Measurements from ENCODE around the gene SART1.
A peak's percentile ranks its signal among the peaks of the same experiment; 100 is the strongest.
"Not testable (repeated sequence)": the region's sequence is repeated elsewhere in the genome, so short reads cannot be mapped to it uniquely, and the experiment has no call there.

Gene SART1

DNA sequence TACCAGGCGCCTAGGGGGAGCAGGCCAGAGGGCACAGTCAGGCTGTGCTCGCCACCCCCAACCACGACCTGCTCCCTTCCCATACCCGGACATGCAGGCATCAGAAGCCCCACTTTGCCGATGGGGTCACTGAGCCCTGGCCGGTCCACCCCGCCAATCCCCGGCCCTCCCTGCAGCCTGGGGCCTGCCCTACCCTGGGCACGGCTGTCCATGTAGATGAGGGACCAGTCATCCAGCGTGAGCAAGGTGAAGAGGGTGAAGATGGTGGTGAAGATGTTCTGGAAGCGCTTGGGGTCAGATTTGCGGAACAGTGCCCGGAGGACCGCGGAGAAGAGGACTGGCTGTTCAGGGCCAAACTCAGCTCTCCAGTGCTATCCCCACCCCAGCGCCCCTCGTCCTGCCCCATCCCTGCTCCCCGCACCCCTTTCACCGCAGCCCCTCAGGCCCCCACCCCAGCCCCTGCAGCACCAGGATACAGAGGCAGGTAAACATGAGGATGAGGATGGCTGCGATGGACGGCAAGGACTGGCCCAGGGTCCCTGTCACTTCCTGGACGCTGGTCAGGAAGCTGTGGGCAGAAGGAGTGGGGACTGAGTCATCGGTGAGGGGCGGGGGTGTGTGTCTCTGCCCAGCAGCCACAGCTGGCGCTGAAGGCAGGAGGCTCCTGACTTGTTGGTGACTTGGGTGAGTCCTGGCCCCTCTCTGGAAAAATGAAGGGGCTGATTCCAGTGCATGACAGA is 59.3 kb downstream of the SART1 start:
- TF ChIP-seq, protein P1, sequence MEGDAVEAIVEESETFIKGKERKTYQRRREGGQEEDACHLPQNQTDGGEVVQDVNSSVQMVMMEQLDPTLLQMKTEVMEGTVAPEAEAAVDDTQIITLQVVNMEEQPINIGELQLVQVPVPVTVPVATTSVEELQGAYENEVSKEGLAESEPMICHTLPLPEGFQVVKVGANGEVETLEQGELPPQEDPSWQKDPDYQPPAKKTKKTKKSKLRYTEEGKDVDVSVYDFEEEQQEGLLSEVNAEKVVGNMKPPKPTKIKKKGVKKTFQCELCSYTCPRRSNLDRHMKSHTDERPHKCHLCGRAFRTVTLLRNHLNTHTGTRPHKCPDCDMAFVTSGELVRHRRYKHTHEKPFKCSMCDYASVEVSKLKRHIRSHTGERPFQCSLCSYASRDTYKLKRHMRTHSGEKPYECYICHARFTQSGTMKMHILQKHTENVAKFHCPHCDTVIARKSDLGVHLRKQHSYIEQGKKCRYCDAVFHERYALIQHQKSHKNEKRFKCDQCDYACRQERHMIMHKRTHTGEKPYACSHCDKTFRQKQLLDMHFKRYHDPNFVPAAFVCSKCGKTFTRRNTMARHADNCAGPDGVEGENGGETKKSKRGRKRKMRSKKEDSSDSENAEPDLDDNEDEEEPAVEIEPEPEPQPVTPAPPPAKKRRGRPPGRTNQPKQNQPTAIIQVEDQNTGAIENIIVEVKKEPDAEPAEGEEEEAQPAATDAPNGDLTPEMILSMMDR (conservative IDR thresholded peaks at IDR 0.05; ENCODE audit: control insufficient read depth, insufficient read depth, low read depth, low read length): no peak
- peak; percentile 79 for DNase-seq (ENCODE audit: low read depth)
- no peak overlapping the region for H3K4me3 ChIP-seq (ENCODE audit: control insufficient read depth, low read depth, low read length)

DNA sequence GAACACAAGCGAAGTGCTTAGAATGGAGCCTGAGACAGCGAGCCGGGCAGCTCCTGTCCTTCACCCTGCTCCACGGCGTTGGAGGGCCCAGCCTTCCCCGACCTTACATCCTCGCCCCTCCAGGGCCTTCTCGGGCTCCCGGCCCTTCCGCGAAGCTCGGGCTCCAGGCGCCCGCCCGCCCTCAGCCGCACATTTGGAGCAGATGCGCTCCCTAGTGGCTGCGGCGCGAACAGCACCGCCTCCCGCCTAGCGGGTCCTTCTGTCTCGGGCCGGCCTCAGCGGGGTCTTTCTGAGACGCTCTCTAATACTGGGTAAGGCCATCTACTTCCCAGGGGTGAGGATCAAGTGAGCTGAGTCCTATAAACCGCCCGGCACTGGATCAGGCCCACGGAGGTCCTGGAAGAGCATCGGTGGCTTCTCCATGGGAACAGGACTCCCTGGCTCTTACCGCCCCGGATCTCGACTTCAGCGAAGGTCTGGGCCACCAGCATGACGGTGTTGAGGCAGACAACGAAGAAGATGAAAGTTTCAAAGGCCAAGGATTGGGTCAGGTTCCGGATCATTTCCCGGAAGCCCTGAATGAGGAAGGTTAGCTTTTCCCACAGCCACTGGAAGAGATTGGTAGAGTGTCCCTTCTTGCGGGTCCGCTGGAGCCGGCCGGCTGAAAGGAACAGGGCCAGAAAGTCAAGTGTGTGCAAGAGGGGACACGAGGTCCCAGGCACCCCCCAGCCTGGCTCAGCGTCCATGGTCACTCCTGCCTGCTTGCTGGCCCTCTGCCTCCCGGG is 61.1 kb downstream of the SART1 start:
- DNase-seq (ENCODE audit: low read depth): peak; percentile 47
- no peak overlapping the region for H3K4me3 ChIP-seq (ENCODE audit: control insufficient read depth, low read depth, low read length)
- TF ChIP-seq, protein P1 (conservative IDR thresholded peaks at IDR 0.05; ENCODE audit: control insufficient read depth, insufficient read depth, low read depth, low read length): peak; percentile 69

DNA sequence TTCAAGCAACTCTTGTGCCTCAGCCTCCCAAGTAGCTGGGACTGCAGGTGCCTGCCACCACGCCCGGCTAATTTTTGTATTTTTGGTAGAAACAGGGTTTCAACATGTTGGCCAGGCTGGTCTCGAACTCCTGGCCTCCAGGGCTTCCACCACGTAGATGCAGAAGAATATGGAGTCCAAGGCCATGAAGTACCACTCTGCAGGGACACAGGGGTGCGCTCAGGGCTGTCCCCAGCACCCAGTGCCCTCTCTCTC is 61.6 kb downstream of the SART1 start:
- DNase-seq (ENCODE audit: low read depth); H3K4me3 ChIP-seq (ENCODE audit: control insufficient read depth, low read depth, low read length): not testable (repeated sequence)

DNA sequence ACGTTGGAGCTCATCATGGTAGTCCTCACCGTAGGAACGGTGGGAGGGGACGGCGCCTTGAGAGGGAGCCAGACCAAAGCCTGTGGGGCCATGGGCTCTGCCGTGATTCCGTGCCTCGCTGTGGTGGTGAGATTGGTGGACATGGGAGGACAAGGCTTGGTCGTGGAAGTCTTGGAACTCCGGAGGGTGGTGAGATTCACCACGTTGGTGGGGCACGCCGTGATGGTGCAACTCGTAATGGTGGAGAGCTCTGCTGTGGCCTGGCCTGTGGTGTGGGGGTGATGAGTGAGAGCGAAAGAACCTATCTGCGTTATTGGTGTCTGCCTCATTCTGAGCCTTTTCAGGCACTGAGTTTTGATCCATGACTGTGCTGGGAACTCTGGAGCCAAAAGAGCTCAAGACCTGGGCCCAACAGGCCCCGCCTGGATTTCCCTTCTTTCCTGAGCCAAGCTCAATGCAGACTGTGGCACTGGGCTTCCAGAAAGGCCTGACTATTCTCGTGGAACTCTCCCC is 64.5 kb downstream of the SART1 start, which contains the start of gene CATSPER1:
Gene CATSPER1, minus strand, starts transcription at position 463 of the 513 bp plus-strand sequence. Its CDS starts 100 bp downstream, at position 363.
- TF ChIP-seq, protein P1 (conservative IDR thresholded peaks at IDR 0.05; ENCODE audit: control insufficient read depth, insufficient read depth, low read depth, low read length): no peak
- no peak for DNase-seq (ENCODE audit: low read depth)

More for the DNA sequence above, 64.5 kb downstream of the SART1 start, which contains the start of gene CATSPER1:
- no peak within 1 kb of the TSS for H3K4me3 ChIP-seq (ENCODE audit: control insufficient read depth, low read depth, low read length)
